ENCODE data around the gene SLC25A13. TPM values are rescaled to one million over a fixed set of nuclear protein-coding genes. Genes with fewer than 3 reads are reported as not detected.

Gene SLC25A13
- total and polyA plus RNA-seq, 8 donors, result 20.2 to 41.2 (median 25.1) TPM

GRCh38 chr7:96305915-96306314, 16.0 kb downstream of the SLC25A13 start:
- ATAC-seq, result no peak
- Histone ChIP-seq H3K9me3 (no peaks in the 10 kb centered on the region), H3K4me1 (peaks cover 10 to 25% of the 10 kb centered on the region in 2 donors), H3K27ac (no peak overlapping the region), H3K27me3 (no peaks in the 10 kb centered on the region), H3K4me3 (no peak overlapping the region), H3K36me3 (no peaks in the 10 kb centered on the region)
- DNase-seq, result no peak
- no peak for TF ChIP-seq CTCF (IDR thresholded peaks at IDR 0.05)
- intact Hi-C loops (cut with DNase I), result no loop called here

- Histone ChIP-seq H3K4me1 (peaks cover 9 to 25% of the 10 kb centered on the region in 2 donors), H3K27me3 (no peaks in the 10 kb centered on the region), H3K4me3 (no peak overlapping the region), H3K36me3 (no peaks in the 10 kb centered on the region), H3K9me3 (no peaks in the 10 kb centered on the region), H3K27ac (no peak overlapping the region)
- ATAC-seq, result no peak
- intact Hi-C loops (cut with DNase I), result no loop called here
- DNase-seq, result no peak
- no peak for TF ChIP-seq CTCF (IDR thresholded peaks at IDR 0.05)
Observed at GRCh38 chr7:96304573-96304972, 17.3 kb downstream of the SLC25A13 start.

- peak; percentile 57 for ATAC-seq
- peaks cover 9 to 25% of the 10 kb centered on the region in 2 donors for H3K4me1 ChIP-seq
- intact Hi-C loops (cut with DNase I), result no loop called here
Observed at GRCh38 chr7:96303686-96304443, 18.0 kb downstream of the SLC25A13 start.

DNA sequence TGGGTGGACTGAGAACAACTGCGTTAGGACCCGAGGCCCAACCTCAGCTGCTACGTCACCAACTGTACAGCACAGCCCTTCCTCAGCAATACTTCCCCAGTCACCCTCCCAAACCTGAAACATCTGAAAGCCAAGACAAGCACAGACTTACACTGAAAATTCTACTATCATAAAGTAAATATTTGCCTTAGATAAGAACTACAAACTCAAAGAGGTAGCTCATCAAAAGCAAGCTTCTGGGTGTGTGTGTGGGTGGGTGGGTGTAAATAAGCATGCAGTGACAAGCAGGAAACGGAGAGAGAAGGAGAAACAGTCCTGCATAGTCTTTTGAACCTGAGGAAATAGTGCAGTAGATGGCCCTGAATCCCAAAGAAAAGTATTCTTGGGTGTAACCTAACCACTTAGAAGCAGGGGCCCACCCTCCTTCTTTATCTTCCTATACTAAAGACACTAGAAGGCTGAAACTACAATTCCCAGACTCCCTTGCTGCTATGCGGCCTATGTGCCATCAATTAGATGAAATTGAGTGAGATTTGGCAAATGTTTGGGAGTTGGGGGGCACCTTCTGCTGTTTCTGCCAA, 18.7 kb downstream of the SLC25A13 start:
- ATAC-seq (peak; percentile 87), DNase-seq (peak in 1 of 4 donors; percentile 14)
- Histone ChIP-seq H3K4me1 (peaks cover 9 to 25% of the 10 kb centered on the region in 2 donors), H3K9me3 (no peaks in the 10 kb centered on the region), H3K36me3 (no peaks in the 10 kb centered on the region), H3K27ac (no peak overlapping the region), H3K27me3 (no peaks in the 10 kb centered on the region), H3K4me3 (no peak overlapping the region)
- TF ChIP-seq CTCF (IDR thresholded peaks at IDR 0.05), result no peak
- intact Hi-C loops (cut with DNase I), result no loop called here

More at GRCh38 chr7:96303686-96304443, 18.0 kb downstream of the SLC25A13 start:
- H3K4me3 ChIP-seq, result no peak overlapping the region
- H3K9me3 ChIP-seq, result no peaks in the 10 kb centered on the region
- no peaks in the 10 kb centered on the region for H3K27me3 ChIP-seq
- no peak overlapping the region for H3K27ac ChIP-seq
- DNase-seq, result no peak
- no peak for TF ChIP-seq CTCF (IDR thresholded peaks at IDR 0.05)
- no peaks in the 10 kb centered on the region for H3K36me3 ChIP-seq

- peaks cover 0 to 4% of the 10 kb centered on the region in 2 donors for H3K36me3 ChIP-seq
- intact Hi-C loops (cut with DNase I), result no loop called here
Observed at GRCh38 chr7:96300986-96301385, 20.9 kb downstream of the SLC25A13 start.

More at GRCh38 chr7:96300986-96301385, 20.9 kb downstream of the SLC25A13 start:
- TF ChIP-seq CTCF (IDR thresholded peaks at IDR 0.05), result no peak
- no peak for ATAC-seq
- H3K4me3 ChIP-seq, result no peak overlapping the region
- no peaks in the 10 kb centered on the region for H3K27me3 ChIP-seq
- no peak for DNase-seq
- no peaks in the 10 kb centered on the region for H3K9me3 ChIP-seq
- H3K4me1 ChIP-seq, result peaks cover 9 to 14% of the 10 kb centered on the region in 2 donors
- H3K27ac ChIP-seq, result no peak overlapping the region

Data from left lung (tissue), 10 donors.